Fibroblast of skin of right biceps (primary cell): ENCODE results near the gene FBXL22.
"Not testable (repeated sequence)": the region's sequence is repeated elsewhere in the genome, so short reads cannot be mapped to it uniquely, and the experiment has no call there.

Experiments used
- DNase-seq: peaks from one replicate; pipeline ENCODE4 v3.0.0-alpha.2; 2013

The FBXL22 gene

DNA sequence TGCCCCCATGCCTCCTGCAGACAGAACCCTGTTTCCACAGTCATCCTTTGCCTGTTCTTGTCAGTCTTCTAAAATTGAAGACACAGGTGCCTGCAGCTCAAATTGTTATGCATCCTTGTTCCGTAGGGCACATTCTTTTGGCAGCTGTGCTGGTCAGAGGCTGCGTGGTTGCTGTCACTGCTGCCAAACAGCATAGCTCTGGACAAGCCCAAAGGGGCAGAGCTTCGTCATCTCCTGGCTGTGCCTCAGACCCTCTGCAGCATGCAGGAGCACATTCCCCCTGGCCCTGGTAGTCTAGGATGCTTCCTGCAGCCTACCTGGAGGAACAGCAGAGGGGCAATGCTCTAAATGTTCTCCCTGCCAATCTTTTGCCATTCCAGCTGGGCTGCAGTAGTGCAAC, 2.1 kb upstream of the FBXL22 start:
- DNase-seq = no peak

DNA sequence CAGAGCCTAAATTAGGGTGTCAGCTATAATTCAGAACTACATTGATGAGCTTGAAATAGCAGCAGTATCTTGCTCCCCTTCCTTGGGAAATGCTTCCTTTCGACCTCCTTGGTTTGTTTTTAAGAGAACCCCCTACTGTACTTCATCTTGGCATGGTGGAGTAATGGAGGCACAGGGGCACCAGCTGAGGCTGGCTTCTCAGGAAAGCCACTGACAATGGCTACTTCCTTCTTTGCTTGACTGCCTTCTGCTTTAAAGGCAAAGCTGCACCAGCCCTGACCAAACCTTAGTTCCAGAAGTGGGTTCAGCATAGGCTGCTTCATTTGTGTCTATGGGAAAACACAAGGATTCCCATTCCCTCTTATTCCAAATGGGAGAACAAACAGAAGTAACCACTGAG, 1.5 kb upstream of the FBXL22 start:
- no peak for DNase-seq

DNA sequence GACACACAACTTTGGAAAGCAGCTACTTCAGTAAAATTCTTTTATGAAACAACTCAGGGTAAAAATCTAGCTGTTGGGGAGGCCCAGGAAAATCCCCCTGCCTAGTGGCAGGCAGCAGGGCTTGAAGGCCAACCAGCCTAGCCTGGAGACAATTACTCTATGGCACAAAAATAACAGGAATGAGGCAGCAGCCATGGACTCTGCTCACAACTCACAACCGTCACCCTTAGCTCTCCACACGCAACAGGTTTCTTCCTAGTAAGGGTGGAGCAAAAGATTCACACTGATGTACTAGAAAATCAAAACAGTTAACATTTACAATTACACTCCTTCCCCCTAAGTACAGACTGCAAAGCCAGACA, 530 bp upstream of the FBXL22 start:
- peak; percentile 22 for DNase-seq

DNA sequence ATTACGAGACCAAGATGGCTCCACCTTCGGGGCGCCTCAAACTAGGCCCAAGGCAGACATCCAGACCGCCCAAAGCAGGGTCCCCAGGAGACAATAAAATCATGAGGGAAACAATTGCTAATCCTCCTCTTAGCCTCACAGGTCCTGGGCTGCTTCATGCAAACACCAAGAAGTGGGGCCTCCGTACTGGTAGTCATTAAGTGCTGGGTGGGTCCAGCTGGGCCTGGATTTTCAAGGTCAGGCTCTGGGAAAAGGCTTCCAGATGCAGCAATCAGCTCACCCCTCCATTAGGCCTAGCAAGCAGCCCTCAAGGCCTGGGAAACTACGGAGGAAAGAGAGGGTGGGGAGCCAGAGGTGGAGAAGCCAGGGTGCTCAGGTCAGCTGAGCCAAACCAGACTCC, 634 bp downstream of the FBXL22 start:
- no peak for DNase-seq

DNA sequence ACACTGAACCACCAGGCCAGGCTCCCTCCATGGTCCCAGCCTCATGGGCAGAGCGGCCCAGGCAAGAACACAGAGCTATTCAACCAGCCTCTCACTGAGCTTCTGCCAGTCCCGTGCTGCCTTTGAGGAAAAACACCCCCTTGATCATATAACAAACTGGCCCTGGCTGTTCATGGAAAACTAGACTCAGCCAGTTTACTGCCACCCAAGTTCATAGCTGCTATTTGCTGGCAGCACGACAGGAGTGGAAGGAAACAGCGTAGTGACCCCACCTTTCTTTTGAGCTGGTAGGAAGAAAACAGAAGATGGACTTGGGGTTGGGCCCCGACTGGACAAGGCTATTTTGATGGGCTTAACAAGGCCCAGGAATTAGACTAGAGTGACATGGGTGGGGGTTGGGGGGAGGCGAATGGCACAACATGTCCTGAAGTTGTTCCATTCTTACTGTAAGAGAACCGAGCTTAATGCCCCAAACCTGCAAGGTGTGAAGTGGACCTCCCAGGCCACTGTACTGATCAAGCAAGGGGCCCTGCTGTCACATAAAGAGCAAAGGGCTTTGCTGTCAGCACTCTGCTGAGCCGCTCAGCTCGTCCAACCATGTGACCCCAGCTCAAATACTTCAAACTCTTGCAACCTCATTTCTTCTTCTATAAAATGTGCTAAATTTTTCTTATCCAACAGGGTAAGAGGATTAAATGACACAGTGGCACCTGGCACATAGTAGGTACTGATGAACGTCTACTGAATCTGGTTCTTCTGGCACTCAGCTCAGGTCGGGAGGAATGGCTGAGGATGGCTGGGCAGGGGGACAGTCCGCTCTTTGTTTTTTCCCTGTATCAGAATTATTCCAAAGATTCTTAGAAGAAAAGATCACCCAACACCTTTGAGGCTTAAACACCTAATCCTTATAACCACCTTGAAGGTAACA, 1.6 kb downstream of the FBXL22 start:
- no peak for DNase-seq

DNA sequence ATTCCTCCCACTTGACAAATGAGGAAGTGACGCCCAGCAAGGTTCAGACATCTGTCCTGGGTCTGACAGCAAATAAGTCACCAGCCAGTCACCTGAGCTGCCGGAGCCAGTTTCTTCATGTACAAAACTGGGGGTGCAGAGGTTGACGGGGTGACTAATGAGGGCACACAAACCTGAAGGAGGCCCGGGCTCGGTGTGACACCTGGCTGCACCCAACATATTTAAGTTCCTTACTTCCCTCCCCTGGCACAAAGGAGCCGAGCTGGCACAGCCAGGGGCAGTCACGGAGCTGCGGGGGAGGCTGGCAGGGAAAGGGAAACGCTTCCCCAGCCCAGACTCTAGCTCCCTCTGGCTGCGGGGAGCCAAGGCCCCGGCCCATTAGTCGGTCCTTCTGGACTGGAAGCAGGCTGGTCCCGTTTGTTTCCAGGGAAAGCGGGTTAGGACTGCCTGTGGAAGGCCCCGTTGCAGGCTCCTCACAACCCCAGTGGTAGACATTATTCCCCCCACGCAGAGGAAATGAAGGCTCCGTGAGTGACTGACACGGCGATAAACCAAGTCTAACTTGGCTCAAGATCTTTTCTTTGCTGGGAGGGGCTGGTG, 2.3 kb downstream of the FBXL22 start:
- DNase-seq = peak; percentile 31

DNA sequence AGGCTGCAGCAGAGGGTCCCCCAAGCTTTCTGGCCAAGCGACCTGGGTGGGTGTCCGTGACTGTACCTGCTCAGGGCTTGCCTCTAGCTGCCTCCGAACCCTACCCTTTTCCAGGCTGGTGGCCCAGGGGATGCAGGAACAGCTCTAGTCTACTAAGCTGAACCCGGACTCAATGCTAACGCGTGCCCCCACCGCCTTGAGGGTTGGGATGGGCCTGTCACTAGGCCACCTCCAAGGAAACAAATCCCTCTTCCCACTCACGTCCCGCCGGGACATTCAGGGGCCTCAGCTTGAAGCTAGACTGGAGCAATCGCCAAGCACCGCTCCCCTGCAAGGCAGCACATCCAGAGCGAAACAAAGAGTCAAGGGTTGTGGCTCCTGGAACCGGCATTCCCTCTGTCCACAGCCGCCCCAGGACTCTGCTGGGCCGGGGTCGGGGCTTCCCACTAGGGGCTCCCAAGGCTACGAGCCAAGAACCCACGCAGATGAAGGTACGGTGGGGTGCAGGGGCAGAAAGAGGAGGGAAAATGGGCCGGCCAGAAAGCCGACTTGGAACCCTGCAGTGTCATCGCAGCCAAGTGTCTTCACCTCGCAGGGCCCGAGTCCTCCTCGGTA, 2.9 kb downstream of the FBXL22 start:
- DNase-seq = no peak

DNA sequence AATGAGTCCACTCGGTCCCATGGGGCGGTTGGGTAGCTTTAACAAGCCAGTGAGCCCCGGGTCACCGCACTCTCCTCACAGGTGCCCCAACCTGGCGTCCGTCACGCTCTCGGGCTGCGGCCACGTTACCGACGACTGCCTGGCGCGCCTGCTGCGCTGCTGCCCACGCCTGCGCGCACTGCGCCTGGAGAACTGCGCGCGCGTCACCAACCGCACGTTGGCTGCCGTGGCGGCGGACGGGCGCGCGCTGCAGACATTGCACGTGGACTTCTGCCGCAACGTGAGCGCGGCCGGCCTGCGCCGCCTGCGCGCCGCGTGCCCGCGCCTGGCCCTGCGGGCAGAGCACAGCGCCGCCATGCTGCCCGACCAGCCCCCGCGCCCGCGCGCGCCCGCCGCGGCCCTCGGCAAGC, 3.4 kb downstream of the FBXL22 start:
- peak; percentile 94 for DNase-seq

DNA sequence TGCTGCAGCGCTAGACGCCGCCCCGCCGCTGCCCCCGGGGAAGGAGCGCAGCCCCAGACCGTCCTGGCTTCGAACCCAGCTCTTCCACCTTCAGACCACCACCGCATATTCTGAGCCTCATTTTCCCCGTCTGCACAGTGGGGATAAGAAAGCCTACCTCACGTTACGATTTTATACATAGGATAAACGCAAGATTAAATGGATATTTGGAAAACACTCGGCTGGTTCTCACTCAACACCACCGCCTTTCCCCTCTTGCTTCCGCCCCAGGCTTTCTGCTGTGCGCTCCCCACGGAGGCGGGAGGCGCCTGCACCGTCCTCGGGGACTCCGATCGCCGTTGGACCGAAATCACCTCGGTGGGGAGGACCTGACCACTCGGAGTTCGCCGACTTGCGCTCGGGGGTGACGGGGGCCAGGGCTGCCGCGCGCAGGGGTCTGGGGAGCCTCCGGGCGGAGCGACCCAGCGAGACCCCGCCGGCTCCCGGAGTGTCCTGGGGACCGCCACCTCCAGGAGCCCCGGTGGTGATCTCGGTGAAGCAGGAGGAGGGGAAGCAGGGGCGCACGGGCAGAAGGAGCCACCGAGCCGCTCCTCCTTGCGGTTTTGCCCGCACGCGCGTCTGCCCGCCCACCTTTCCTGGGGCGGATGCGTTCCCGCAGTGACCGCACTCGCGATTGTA, 4.0 kb downstream of the FBXL22 start:
- DNase-seq = no peak

DNA sequence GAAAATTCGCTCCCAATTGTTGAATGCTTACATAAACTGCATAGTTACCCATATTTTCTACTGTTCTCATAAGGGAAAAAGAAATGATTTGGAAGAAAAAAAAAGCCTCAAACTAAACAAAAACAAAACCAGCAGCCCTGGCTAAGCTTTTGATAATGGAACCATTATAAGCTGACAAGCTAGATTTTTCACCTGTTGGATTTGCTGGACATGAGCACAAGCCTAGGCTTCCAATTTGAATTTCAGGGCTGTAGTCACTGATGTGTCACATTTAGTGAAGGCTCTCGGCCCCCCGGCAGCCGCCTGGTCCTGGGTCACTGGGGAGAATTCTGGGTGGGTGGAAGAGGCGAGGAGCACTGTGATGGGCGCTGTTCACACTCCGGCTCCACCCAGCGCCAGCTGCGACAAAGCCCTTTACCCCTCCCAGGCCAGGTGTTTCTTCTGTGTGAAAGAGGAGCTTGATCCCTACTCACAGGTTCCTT, 4.6 kb downstream of the FBXL22 start:
- DNase-seq = no peak

DNA sequence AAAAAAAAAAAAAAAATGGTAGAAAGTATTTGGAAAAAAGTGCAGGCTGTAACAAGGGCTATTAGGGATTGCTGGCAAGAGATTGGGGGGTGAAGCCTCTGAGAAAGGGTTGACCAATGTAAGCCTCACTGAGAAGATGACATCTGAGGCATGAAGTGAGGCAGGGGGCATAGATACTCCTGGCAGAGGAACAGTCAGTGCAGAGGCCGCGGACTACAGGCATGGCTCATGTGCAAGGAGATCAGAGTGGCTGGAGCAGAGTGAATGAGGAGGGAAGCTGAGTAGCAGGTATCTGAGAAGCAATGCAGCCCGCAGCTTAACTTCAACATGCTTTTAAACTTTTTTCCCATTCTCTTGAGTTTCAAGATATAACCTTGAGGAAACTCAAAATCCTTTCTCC, 5.4 kb downstream of the FBXL22 start:
- no peak for DNase-seq

DNA sequence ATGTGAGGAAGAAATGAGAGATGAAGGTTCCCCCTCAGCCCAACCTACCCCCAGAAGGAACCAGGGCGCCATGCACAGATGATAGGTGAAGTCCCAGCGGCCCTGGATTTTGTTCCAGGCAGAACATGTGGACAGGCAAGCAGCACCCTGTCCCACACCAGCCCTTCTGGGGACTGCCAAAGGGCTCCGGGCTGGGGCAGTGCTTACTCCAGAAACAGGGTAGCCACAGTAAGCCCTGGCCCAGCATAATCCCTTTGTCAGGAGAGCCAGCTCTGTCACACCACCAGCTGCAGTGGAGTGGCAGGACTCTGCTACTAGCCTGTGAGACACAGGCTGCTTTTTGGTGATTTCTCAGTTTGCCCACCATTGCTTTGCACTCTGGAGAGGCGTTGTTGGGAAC, 6.3 kb downstream of the FBXL22 start:
- no peak for DNase-seq

DNA sequence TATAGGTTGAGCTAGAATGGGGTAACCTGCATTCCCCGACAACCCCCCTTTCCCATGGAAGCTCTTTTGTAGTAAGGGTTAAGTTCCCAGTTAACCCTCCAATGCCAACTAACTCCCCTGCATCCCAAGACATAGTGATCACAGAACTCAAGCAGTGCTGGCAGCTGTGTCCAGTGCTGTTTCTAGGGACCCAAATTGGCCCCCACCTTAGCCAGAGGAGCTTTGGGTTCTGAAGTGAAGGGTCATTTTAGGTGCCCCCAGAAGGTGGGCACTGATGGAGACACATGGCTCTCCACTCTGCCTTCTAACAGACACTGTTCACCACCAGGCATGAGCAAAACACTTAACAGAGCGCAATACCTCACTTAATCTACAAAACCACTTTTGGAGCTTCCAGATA, 7.1 kb downstream of the FBXL22 start:
- no peak for DNase-seq

DNA sequence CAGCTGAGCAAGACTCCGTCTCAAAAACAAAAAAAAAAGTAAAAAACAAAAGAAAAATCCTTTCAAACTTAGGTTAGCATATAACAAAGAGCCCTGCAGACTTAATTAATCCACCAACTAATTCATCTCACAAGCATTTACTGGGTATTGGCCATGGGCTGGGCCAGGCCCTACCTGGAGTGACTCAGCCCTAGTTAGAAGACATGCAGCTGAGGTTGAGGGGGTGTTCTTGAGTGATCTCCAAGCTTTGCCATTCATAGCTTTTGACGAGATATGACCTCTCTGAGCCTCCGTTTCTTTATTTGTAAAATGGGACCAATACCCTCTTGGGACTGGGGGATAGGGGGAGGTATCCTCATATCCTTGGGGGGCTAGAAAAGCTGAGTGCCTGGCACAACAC, 7.8 kb downstream of the FBXL22 start:
- no peak for DNase-seq

DNA sequence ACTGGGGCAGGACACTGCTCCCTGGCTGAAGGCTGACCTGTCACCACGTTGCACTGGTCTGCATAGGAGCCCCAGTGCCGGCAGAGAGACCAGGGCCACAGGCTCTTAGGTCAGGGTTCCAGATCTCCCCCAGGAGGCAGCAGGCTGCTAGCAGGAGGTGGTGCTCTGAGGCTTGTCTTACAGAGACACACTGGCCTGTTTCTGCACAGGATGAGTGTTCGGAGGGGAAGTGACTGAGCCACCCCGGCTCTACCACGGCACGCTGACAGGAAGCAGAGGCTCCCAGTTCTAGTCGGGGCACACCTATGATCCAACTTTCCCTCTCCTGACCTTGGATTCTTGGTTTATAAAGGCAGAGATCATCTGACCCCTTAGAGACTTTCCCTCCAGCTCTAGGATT, 8.6 kb downstream of the FBXL22 start:
- no peak for DNase-seq

DNA sequence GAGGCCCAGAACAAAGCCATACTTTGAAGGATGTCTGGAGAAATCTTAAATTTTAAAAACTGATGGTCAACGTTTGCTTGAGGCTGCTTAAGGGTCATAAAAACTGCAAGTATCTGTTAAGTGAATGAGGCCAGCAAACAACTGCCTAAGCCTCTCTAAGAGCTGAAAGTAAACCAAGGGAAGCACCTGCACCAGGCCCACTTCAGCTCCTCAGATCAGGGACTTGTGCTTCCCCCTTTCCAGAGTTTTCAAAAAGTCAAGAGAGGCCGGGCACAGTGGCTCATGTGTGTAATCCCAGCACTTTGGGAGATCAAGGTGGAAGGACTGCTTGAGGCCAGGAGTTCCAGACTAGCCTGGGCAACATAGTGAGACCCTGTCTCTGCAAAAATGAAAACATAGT, 9.1 kb downstream of the FBXL22 start:
- no peak for DNase-seq

DNA sequence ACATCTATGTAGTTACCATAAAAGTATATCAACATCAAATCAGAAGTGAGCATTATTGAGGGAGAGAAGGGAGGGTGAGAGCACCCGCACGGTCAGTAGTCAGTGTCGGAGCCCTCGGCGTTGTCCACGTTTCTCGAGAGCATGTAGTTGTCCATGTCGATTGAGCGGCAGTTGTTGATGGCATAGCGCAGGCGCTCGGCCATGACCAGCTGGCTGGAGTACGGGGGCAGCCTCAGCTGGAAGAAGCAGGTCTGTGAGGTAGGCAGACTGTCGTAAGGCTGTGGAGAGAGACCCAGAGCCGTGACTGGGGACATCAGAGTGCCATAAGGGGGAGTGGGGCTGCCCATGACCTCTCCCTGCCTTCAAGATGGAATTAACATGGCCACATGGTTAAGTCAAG, 11.8 kb downstream of the FBXL22 start:
- no peak for DNase-seq

DNA sequence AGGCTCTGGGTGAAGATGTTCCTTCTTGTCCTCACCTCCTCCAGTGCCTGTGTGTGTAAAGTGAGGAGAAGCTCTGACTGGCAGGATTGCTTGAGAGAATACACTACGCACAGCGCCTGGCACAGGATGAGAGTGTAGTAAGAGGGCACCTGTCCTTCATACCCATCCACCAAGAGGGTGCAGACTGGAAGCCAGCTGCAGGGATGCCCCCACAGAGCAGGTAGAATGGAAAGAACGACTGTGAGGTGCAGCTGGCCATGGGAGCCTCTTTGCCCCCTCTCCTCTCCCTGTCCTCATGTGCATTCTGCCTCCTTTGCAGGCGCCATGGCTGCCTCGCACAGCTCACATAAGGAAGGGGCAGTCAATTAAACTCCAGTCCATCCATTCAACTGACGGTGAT, 12.3 kb downstream of the FBXL22 start:
- DNase-seq = no peak

DNA sequence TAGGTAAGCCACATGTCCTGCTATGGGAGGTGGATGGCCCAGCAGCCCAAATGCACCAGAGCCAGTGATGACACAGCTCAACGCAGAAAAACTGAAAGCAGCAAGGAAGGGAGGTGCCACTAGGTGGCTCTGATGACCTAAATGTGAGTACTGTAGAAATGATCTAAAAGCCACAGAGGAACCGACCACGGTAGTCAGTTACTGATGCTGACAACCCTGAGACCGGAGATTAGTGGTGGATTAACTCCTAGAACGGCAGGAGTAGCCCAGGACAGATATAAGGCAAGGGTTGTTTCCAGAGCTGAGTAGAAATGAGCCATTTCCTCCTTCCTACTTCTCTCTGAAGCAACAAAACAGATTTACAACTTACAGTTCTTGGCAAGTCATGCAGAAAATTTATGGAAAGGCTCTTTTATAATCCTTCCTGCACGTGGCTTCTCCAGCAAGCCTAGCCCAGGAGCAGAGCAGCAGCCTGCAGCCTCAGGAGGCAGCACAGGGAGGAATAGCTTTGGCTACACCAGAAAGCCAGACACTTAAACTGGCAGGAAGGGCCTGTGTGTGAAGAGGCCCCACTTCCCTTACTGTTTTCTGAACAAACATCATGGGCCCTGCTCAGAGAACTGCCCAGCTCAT, 13.1 kb downstream of the FBXL22 start:
- DNase-seq = peak; percentile 80

DNA sequence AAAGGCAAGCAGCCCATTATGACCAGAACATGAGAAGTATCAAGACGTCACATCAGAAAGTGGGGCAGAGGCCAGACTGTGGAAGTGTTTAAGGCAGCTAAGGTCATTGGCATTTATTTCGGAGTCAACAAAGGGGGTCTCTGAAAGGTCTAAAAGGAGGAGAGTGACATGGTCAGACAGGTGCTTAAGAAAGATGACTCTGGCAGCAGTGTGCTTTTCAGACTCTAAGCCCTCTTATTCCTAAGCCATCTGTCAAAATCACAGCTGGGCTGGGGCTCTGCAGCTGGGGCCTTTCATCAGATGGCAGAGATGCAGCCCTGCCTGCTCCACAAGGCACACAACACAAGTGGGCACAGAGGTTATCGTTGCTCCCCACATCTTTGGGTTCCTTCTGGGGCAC, 14.0 kb downstream of the FBXL22 start:
- DNase-seq = no peak

DNA sequence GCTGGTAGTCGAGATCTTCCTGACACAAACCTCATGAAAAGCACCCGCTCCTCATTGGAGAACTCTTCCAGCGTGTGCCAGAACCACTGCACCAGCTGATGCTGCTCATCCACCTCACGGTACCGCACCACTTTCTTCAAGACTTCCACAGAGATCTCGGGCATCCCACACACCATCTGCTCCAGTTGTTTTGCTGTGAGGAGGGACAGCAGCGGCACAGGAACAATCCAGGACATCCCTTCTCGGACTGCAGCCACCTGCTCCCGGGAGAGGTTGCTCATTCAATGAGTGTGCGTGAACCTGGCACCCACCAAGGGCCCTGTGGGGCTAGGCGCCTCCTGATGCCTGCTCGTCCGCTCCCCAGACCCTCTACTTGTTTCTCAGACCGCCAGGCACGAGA, 15.1 kb downstream of the FBXL22 start:
- no peak for DNase-seq

DNA sequence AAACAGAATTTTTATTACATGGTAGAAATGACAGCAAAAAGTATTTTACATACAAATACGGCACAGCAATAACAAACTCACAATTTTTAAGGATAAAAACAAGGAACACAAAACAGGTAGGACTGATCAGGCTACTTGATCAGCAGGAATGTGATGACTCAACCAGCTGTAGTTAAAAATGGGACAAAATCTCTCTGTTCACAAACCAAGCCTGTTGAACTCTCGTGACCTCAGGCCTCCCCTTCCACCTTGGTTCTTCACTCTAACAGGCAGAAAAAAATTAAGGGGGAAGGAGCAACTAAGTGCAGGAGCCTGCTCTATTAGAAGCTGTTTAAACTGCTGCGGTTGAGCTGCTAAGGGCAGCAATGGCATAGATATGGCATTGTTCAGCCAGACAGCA, 18.7 kb downstream of the FBXL22 start:
- DNase-seq = no peak

DNA sequence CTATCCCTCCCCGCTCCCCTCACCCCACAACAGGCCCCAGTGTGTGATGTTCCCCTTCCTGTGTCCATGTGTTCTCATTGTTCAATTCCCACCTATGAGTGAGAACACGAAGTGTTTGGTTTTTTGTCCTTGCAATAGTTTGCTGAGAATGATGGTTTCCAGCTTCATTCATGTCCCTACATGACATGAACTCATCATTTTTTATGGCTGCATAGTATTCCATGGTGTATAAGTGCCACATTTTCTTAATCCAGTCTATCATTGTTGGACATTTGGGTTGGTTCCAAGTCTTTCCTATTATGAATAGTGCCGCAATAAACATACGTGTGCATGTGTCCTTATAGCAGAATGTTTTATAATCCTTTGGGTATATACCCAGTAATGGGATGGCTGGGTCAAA, 20.0 kb downstream of the FBXL22 start:
- not testable (repeated sequence) for DNase-seq
